AG10803 (cell line): ENCODE results near the gene SCGN.

ENCODE experiments used
- DNase-seq: peaks from one replicate; pipeline ENCODE4 v3.0.0; 2010; ENCODE audit warnings: low read depth
- H3K4me3 ChIP-seq: 2 replicates; pipeline ENCODE4 v1.5.1; 2011; ENCODE audit warnings: mild to moderate bottlenecking, low read length, control low read depth
- TF ChIP-seq, protein P1 (sequence below): conservative IDR thresholded peaks from 2 replicates; pipeline ENCODE4 v1.5.1; 2011; ENCODE audit warnings: mild to moderate bottlenecking, low read length, control low read depth, inconsistent platforms

The SCGN gene

DNA sequence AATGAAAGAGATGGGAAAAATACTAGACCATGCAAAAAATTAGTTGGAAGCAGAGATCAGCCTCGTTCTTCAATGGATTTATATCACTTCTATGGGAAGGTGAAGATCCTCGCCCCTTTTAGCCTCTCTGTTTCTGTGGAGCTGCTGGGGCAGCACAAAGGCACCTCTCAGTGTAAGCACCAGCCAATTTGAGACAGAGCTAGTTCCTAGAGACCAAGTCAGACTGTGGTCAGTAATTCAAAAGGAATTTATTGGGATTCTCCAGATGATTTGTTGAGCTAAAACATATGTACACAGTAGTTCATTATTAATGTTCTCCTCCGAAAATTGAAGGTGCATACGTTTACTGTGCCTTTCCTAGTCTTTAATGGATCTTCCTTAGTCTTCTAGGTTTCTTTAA, 42.4 kb downstream of the SCGN start:
- TF ChIP-seq, protein P1, sequence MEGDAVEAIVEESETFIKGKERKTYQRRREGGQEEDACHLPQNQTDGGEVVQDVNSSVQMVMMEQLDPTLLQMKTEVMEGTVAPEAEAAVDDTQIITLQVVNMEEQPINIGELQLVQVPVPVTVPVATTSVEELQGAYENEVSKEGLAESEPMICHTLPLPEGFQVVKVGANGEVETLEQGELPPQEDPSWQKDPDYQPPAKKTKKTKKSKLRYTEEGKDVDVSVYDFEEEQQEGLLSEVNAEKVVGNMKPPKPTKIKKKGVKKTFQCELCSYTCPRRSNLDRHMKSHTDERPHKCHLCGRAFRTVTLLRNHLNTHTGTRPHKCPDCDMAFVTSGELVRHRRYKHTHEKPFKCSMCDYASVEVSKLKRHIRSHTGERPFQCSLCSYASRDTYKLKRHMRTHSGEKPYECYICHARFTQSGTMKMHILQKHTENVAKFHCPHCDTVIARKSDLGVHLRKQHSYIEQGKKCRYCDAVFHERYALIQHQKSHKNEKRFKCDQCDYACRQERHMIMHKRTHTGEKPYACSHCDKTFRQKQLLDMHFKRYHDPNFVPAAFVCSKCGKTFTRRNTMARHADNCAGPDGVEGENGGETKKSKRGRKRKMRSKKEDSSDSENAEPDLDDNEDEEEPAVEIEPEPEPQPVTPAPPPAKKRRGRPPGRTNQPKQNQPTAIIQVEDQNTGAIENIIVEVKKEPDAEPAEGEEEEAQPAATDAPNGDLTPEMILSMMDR: no peak
- no peak overlapping the region for H3K4me3 ChIP-seq
- DNase-seq: no peak

DNA sequence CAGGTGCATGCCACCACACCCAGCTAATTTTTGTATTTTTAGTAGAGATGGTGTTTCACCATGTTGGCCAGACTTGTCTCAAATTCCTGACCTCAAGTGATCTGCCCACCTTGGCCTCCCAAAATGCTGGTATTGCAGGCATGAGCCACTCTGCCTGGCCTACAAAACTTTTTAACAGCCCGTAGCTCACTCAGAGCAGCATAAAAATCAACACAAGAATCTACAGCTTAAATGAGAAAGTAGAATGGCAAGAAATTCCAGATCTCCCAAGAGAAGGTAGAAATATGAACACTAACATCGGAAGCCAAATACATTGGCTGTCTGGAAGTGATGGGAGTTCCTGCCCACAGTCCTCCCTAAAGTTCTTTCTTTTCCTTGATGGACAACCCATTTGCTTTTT, 43.7 kb downstream of the SCGN start:
- no peak overlapping the region for H3K4me3 ChIP-seq
- no peak for DNase-seq
- TF ChIP-seq, protein P1: no peak

DNA sequence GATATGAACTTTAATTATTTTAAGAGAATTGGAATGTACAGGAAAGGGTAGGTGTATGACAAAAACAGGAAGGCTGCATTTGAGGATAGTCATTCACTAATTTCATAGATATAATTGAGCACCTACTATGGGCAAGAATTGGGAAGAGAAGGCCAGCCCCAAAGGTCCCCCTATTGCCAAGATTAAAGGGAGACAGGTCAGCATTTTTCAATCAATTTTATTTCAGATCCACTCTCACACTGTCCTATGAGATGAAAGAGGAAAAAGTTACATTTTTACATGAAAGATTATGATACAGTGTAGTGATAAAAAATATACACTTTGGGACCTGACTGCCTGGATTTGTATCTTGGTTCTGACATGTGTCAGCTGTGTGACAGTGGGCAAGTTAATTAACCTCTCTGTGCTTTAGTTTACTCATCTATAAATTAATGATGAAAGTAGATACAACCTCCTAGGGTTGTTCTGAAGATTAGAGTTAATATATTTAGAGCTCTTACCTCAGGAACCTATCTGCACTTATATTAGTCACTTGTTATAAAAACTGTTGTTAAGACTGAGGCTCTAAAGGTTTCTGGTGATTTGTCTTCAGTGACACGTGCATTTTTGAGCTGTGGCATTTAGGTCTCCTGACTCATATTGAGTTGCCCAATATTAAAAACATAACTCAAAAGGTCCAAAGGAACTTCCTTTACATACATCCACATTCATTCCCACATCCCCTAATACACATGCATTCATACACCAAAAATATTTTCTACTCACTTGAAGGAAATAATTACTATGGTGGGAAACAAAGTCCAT, 45.7 kb downstream of the SCGN start:
- no peak overlapping the region for H3K4me3 ChIP-seq
- TF ChIP-seq, protein P1: no peak
- no peak for DNase-seq

DNA sequence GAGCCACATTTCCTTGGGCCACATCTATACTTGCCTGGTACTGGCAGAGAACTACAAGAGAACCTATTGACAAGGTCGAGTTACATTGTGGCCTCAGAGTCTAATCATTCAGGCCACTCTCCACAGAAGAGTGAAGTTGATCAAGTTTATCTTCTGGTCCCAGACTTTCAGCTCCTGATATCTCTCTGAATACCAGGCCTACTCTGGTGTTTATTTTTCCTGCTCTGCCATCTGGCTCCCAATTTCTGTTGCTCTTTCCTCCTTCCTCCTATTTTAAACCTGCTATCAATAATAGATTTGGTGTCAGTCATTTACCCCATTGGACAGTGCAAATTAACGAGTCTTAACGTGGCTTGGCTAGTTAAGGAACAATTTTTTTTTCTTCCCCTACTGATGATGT, 46.6 kb downstream of the SCGN start:
- TF ChIP-seq, protein P1: no peak
- H3K4me3 ChIP-seq: no peak overlapping the region

DNA sequence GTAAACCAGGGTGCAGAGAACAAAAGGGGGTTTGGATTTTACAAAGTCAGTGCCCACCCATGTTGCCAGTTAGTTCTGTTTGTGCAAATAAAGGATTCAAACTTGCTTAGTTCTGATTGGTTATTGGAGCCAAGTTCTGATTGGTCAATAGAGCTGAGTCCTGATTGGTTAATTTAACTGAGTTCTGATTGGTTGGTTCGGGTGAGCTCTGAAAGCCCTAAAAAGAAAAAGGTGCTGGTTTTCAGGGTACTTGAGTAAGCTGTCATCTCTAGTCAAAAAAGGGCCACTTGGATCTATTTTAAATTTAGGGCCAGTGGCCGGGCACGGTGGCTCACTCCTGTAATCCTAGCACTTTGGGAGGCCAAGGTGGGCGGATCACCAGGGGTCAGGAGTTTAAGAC, 47.6 kb downstream of the SCGN start:
- no peak for DNase-seq
- TF ChIP-seq, protein P1: no peak
- H3K4me3 ChIP-seq: no peak overlapping the region

More for the DNA sequence above, 46.6 kb downstream of the SCGN start:
- DNase-seq: no peak

DNA sequence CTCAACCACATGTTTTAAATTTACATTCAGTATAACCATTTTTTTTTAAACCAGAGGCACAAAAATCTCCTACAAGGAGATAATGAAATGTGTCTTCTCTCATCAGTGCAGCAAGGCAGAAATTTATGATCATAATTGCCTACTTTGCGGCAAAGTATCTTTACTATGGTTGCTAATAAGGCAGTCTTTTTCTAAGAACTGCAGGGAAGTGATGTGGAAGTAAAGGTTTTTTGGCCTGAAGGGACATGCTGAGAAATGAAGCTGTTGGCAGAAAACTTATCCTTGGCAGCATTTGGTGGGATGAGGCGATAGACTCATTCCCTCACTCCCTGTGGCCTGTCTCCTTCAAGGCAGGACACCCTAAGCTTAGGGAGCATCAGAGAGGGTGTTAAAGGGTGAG, 48.7 kb downstream of the SCGN start:
- H3K4me3 ChIP-seq: no peak overlapping the region
- TF ChIP-seq, protein P1: no peak
- DNase-seq: no peak

DNA sequence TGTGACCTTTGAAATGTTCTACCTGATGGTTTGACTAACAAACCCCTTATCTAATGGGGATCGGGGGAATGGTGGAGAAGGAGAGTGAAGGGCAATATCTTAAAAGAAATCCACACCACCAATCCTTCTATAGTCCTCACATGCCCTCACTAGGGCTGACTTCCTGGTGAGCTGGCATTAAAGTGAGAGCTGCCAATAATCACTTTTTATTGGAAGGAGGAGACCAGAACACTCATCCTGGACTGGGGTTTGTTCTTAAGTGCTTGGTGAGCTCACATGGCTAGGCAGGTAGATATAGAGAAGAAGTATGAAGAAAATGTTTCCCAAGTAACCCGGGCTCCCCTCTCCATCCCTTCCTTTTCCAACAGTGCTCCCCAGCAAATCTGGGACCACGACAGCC, 49.8 kb downstream of the SCGN start:
- TF ChIP-seq, protein P1: no peak
- no peak for DNase-seq
- H3K4me3 ChIP-seq: no peak overlapping the region
